NCI-H526 treated with DMSO at 0.1 percent for 48 hours (cell line): ENCODE data around the gene JOSD2.
"Not testable (repeated sequence)": the region's sequence is repeated elsewhere in the genome, so short reads cannot be mapped to it uniquely, and the experiment has no call there.

ENCODE experiments used
- DNase-seq: peaks from one replicate; lab custom pipeline; 2025; lab: John Stamatoyannopoulos, UW

JOSD2 gene

DNA sequence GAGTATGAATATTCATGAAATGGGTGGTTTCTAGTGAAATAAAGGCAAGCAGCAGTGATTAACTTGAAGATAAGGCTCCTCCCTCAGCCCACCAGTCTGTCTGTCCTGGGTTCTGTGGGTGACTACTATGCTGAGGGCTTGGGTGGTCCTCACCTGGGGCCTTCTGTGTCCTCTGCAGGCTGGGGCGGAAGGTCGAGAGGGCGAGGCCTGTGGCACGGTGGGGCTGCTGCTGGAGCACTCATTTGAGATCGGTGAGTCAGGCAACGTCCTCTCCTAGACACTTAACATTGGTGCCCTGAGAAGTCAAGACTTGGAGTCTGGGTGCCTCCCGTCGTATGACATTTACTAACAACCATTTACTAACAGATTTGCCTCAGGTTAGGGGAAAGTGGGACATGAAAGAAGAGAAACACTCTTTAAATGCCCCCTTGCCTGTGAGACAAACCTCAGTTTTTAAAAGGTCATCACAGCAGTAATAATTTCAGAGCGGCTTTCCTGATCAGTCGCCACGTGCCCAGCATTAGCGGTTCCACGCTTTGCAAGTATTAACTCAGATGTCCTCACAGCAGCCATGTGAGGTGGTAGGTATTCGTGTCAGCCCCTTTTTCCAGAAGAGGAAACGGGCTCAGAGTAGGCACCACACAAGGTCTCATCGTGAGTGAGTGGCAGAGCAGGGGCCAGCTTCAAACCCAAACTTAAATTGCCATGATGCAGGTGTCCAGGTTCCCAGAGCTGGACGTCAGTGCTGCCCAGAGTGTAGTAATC, 33.1 kb downstream of the JOSD2 start:
- no peak for DNase-seq

DNA sequence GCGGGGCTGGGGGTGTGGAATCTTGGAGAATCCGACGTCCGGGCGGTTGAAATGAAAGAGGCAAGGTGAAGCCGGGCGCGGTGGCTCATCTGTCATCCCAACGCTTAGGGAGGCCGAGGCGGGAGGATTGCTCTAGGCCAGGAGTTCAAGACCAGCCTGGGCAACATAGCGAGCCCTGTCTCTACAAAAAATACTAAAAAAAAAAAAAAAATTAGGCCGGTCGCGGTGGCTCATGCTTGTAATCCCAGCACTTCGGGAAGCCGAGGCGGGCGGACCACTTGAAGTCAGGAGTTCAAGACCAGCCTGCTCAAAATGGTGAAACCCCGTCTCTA, 34.1 kb downstream of the JOSD2 start:
- DNase-seq = no peak

DNA sequence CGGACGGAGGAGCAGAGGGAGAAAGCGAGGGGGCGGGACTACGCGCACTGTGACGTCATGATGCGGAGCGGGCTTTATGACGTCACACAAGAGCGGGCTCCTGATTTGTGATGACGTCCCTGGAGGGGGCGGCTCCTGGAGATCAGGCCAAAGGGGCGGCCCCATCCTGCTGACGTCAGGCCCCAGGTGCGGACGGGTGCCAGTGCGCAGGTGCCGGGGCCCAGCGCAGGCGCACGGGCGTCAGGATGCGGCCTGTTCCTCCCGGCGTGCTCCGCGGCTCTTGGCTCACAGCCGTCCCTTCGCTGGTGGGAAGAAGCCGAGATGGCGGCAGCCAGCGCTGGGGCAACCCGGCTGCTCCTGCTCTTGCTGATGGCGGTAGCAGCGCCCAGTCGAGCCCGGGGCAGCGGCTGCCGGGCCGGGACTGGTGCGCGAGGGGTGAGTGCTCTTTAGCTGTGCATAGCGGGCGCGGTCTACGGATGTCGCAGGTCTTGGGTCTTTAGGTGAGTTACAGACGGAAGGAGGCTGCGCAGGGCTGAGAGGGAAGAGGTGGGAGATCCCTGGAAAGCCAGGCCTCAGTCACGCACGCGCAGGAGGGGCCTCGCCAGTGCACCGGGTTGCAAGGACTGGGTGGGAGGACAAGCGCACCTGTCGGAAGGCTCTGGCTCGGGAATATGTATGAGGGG, 34.6 kb downstream of the JOSD2 start, which contains the start of the genes EMC10 and GARIN5A:
EMC10 (plus strand) TSS at position 284 of the 683 bp plus-strand sequence; CDS start at position 322, 38 bp downstream.
GARIN5A (minus strand) TSS at position 625 of the 683 bp plus-strand sequence; CDS start at position 165, 460 bp downstream.
- peak; percentile 85 for DNase-seq

DNA sequence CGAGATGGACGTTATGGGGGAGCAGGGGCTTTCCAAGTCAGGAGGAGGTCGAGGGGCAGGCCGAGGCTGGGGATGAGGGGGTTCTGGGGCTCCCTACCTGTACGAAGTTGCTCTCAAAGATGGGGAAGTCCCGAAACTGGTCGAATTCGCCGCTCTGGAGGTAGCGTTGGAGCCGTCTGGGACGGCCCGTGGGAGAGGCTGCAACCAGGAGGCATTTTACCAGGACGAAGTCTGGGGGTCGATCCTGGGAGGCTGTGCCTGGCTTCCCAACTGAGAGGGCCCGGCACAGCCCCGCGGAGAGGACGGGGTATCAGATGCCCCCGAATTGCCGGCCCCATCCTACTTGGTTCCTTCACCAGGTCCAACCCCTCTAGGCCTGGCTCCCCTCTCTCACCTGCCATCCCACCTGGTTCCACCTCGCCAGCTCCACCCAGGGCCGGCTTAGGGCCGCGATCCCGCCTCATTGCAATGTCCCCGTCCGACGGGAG, 35.2 kb downstream of the JOSD2 start:
- no peak for DNase-seq

DNA sequence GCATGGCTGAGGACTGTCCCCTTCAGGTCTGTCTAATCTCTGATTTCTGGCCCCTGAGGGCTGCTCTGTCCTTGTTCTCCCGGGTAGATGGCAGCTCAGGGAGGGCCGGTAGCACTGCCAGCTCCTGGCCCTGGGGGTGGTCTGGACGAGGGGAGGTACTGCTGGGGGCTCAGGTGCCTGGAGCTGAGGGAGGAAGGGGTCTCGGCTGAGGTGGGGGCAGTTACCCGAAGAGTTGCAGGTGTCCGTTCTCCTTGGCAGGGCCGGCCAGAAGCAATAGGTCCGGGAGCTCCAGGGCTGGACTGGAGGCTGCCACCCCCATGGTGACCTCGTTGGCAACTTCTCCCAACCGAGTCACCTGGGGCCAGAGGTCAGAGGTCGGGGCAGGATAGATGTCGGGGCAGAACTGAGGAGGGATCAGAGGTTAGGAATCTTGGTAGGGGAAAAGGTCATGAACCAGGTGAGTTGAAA, 35.9 kb downstream of the JOSD2 start:
- no peak for DNase-seq

DNA sequence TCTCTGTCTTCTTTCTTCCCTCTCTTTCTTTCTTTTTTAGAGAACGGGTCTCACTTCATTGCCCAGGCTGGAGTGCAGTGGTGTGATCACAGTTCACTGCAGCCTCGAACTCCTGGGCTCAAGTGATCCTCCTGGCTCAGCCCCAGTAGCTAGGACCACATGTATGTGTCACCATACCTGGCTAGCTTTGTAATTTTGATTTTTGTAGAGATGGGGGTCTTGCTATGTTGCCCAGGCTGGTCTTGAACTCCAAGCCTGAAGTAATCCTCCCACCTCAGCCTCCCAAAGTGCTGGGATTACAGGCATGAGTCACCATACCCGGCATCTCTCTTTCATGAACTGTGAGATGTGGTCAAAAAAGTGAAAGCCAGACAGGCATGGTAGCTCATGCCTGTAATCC, 37.7 kb downstream of the JOSD2 start:
- not testable (repeated sequence) for DNase-seq

DNA sequence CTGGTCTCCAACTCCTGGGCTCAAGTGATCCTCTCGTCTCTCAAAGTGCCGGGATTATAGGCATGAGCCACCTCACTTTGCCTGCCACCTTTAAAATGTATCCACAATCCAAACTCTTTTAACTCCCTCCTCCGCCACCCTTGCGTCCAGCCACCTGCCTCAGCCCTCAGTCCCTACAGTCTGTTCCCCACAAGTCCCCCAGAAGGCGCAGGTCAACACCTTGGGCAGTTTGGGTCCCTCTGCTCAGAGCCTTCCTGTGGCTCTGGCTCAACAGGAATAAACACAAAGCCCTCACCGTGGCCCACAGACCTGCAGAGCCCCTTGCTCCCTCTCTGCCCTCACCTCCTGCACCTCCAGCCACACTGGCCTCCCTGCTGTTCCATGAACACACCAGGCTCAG, 42.2 kb downstream of the JOSD2 start:
- DNase-seq = no peak

DNA sequence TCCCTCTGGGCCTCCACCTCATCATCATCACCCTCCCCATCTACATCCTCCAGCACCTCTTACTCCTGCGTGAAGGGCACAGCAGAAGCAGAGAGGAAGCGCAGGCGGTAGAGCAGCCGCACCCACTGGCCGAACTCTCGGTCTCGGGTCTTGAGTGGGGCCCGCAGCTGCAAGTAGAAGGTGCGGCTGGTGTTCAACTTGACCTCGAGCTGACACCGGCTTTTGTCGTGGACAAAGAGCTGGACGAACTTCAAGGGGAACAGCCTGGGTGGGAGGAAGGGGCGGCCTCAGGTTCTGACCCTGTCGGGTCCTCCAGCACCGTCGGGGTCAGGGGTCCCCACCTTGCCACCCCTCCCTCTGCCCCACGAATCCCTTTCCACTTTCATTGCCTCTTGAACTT, 43.4 kb downstream of the JOSD2 start:
- DNase-seq = no peak

DNA sequence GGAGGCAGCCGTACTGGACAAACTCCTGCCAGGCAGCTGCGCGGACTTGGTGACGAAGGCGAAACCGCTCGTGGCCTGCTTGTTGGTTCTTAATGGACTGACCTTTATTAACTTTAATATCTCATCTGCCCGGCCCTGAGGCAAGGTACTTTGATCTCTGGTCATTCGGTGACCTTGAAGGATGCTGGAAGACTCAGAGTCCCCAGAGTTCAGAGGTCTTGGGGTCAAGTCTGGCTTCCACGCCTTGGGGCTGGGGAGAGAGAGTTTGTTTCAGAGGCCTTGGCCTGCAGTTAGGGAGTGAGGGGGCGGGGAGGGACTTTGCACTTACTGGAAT, 44.3 kb downstream of the JOSD2 start:
- no peak for DNase-seq

DNA sequence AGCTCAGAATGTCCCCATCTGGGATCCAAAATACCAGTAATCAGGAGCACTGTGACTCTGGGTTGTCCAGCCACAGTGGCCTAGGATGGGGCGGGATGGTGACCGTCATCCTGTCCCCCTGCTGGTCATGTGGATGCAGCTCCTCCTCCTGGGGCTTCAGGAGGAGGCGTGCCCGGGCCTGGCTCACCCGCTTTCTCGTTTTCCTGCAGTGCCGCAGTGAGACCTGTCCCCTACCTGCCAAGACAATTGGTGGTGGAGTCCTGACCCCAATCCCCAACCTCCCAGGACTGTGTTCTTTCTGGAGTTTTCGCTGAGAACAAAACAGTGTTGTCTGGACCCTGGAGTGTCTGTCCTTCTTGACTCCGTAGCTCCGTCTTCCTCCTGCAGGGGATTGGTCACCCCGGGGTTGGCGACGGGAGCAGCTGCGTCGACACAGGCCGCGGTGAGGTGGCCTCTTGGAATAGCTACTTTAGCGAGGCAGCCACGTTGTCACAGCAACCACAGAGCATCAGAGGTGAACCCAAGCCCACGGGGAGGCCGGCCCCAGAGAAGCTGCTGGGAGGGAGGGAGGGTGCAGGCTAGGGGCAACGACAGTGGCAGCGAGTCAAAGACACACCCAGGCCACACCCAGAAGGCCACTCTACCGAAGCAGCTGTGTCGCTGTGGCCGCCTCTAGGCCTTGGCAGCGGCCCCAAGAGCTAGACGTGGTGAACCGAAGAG, 44.8 kb downstream of the JOSD2 start:
- DNase-seq = no peak

DNA sequence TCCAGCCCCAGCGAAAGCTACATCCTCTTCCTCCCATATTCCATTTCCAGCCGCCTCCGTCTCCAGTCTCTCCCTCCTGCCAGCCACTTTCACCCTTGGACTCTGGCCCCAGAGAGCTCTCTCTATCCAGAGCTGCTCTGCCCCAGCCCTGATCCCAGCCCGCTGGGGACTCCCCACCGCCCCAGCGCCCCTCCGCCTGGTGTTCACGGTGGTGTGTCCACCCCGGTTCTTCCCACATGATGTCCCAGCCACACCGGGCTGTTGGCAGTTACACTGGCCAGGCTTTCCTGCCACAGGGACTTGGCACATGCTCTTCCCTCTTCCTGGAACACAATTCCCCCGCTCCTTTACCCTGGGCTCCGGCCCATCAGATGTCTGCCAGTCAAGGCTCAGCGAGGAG, 46.0 kb downstream of the JOSD2 start:
- DNase-seq = no peak

DNA sequence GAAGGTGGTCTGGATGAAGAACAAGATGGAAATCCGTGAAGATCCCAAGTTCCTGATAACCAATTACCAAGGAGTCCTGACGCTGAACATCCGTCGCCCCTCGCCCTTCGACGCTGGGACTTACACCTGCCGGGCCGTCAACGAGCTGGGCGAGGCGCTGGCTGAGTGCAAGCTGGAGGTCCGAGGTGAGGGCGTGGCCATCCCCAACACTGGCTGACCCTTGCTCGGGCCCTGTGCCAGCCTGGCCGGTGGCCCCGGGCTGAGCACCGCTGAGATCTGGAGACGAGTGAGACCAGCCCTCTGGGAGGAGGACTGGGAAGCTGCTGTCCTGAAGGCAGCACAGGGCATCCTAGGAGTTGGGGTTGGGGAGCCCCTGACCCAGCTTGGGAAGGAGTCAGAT, 46.6 kb downstream of the JOSD2 start:
- DNase-seq = no peak

DNA sequence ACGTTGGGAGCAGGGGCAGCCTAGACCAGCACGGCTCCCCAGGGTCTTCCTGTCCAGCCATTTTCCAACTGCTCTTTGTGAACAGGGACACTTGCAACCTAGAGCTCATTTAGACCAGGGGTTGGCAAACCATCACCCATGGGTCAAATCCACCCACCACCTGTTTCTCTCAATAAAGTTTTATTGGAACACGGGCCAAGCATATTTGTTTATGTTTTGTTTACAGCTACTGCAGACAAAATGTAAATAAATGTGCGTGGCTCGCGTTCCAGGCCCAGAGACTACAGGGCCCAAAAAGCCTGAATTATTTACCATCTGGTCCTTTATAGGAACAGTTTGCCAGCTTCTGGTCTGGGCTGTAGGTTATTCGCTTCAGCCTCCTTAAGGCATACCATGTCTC, 48.0 kb downstream of the JOSD2 start:
- no peak for DNase-seq

DNA sequence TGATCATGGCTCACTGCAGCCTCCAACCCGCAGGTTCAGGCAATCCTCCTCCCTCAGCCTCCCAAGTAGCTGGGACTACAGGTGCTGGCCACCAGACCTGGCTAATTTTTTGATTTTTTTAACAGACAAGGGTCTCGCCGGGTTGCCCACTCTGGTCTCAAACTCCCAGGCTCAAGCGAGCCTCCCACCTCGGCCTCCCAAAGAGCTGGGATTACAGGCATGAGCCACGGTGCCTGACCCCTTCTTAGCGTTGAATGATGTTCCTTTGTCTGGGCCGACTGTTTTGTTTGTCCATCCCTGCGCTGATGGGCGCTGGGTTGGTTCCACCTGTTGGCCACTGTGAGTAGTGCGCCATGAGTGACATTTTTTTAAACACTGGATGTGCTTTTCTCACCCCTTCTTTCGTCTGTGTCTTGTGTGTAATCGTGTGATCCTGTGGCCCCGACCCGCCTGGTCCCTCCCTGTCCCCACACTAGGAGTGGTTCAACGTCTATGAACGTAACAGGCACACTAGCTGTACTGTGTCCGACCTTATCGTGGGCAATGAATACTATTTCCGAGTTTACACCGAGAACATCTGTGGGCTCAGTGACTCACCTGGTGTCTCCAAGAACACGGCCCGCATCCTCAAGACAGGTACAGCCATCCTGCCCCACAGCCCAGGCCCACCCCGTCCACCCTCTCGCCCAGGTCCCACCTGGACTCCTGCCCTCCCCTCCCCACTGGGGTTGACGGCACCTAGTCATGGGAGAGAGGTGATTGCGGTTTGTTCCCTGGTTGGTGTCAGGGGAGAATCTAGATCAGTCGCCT, 49.7 kb downstream of the JOSD2 start:
- peak; percentile 65 for DNase-seq

DNA sequence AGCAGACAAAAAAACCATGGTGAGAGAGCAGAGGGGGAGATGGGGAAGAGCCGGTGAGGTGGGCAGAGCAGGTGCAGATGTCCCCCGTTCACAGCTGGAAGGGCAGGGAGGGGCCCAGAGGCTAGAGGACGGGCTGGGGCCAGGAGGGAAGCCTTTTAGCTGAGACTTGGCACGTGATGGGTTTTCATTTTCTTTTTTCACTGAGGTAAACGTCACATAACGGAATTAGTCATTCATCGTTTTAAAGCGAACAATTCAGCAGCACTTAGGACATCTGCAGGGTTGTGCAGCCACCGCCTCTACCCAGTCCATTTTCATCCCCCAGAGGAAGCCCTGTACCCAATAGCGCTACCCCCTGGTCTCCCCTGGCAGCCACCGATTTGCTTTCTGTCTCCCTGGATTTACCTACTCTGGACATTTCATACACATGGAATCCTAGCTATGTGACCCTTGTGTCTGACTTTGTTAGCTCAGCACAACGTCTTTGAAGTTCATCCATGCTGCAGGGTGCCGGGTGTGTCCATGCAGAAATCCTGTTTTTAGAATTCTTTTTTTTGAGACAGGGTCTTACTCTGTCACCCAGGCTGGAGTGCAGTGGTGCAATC, 50.7 kb downstream of the JOSD2 start:
- no peak for DNase-seq

DNA sequence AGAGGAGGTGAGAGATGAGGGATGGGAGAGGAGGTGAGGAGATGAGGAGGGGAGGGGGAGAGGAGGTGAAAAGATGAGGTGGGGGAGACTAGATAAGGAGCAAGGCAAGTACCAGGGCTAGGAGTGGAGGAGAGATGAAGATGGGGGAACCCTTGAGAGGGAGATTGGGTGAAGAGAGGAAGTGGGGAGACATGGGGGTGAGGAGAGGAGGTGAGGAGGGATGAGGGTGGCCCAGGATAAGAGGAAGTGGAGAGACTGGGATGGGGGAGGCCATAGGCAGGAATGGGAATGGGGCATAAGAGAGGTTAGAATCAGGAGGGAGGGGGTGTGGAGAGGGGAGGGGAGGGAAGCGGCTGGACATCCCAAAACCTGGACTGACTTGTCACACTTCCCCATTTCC, 51.4 kb downstream of the JOSD2 start:
- no peak for DNase-seq

DNA sequence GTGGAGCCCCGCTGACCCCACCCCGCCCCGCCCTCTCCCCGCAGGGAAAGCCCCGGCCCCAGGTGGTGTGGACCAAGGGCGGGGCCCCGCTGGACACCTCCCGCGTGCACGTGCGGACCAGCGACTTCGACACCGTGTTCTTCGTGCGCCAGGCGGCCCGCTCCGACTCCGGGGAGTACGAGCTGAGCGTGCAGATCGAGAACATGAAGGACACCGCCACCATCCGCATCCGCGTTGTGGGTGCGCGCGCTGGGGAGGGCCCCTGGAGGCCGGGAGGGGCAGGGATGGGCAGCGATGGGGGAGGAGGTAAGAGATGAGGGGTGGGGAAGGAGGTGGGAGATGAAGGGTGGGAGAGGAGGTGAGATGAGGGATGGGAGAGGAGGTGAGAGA, 51.9 kb downstream of the JOSD2 start:
- DNase-seq = no peak

DNA sequence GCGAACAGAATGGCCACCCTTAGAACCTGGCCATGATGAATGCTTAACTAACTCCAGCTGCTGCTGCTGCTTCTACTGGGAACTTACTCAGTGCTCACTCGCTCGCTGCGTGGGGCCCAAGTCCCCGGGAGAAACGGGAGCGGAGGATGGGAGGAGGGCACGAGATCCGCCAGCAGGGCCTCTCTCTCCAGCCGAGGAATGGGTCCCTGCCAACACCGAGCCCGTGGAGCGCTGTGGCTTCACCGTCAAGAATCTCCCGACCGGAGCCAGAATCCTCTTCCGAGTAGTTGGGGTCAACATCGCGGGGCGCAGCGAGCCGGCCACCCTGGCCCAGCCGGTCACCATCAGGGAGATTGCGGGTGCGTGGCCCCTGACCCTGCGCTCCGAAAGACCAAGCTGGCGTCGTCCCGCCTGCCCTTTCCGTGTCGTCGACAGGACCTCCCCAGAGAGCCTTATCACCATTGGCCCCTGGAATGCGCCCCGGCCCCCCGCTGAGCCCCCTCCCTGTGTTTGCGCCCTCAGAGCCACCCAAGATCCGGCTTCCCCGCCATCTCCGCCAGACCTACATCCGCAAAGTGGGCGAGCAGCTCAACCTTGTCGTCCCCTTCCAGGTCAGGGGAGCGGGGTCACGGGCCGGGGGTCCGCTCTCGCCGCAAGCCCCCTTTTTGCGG, 52.5 kb downstream of the JOSD2 start:
- no peak for DNase-seq

DNA sequence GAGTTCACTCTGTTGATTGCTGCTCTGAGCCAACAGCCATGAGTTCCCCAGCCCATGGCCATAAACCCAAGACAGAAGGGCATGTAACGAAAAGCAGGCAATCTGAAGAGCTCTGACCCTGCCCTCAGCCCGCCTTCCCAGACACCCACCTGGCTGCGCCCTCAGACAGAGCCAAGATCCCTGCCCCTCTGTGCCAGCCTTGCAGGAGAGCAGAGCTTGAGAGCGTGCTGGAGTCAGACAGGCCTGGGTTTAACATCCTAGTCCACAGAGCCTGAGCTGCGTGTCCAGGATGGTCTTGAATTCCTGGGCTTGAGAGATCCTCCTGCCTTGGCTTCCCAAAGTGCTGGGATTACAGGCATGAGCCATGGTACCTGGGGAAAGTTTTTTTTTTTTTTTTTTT, 53.7 kb downstream of the JOSD2 start:
- no peak for DNase-seq
